OCI-LY3 (cell line): ENCODE measurements around the gene VPS13A.

ENCODE experiments used
- CTCF ChIP-seq: fragments of 200-600, 300-600 bp; sonication (generic); IDR thresholded peaks from 2 replicates; pipeline ENCODE4 v1.5.1; 2014; ENCODE audit warnings: antibody characterized with exemption, low read length, low read depth
- EZH2phosphoT487 ChIP-seq: fragments of 200-600 bp; shearing (Covaris generic); IDR thresholded peaks from 2 replicates; pipeline ENCODE4 v1.6.1; 2018; ENCODE audit warnings: antibody characterized with exemption, mixed run types, low read depth

- no peak for TF ChIP-seq CTCF
- TF ChIP-seq EZH2phosphoT487, result no peak
Measured at GRCh38 chr9:77418226-77418625, 240.9 kb downstream of the VPS13A start.
